Right atrium auricular region (tissue), 2 donors: ENCODE data around the gene ZNF273. TPM values are rescaled to one million over a fixed set of nuclear protein-coding genes. Genes with fewer than 3 reads are reported as not detected.
A peak's percentile ranks its signal among the peaks of the same experiment; 100 is the strongest.
"Not testable (repeated sequence)": the region's sequence is repeated elsewhere in the genome, so short reads cannot be mapped to it uniquely, and the experiment has no call there.

Experiments used
- DNase-seq: peaks from one replicate; pipeline ENCODE4 v3.0.0-alpha.2; 2019; ENCODE audit warnings: low spot score
- H3K27ac ChIP-seq, 2 donors: fragments of 200-600 bp; sonication (generic); 1 replicate in 1 of 2; 2 replicates in 1 of 2; pipeline ENCODE4 v1.5.1; 2016 to 2019
- H3K27me3 ChIP-seq, 2 donors: fragments of 200-600 bp; sonication (generic); one replicate each; pipeline versions ENCODE4 v1.5.1 to v1.6.0; 2017 to 2019
- H3K36me3 ChIP-seq: fragments of 200-600 bp; sonication (generic); one replicate; pipeline ENCODE4 v1.5.1; 2016
- H3K4me1 ChIP-seq, 2 donors: fragments of 200-600 bp; sonication (generic); one replicate each; pipeline versions ENCODE4 v1.5.1 to v1.6.0; 2017 to 2019
- H3K4me3 ChIP-seq, 2 donors: fragments of 200-600 bp; sonication (generic); 1 replicate in 1 of 2; 2 replicates in 1 of 2; pipeline ENCODE4 v1.5.1; 2017 to 2019; ENCODE audit warnings: mild to moderate bottlenecking in 1 of 2, moderate library complexity in 1 of 2
- H3K9me3 ChIP-seq, 2 donors: fragments of 200-600 bp; sonication (generic); one replicate each; pipeline ENCODE4 v1.5.1; 2019
- total RNA-seq, 2 donors: library from RNA; depleted of rRNA; stranded (reverse); fragments of >200 nt; gene quantifications; one replicate each; pipeline ENCODE4 v1.1.0, GENCODE V29; 2016
- TF ChIP-seq, protein P1 (sequence below), 2 donors: fragments of 200-600 bp; sonication (generic); IDR thresholded peaks; one replicate each; pipeline ENCODE4 v1.5.1; 2019; ENCODE audit warnings: antibody characterized with exemption in 2 of 2

The ZNF273 gene
- total RNA-seq, 2 donors from 2014 or later: 1.1 to 1.6 TPM

DNA sequence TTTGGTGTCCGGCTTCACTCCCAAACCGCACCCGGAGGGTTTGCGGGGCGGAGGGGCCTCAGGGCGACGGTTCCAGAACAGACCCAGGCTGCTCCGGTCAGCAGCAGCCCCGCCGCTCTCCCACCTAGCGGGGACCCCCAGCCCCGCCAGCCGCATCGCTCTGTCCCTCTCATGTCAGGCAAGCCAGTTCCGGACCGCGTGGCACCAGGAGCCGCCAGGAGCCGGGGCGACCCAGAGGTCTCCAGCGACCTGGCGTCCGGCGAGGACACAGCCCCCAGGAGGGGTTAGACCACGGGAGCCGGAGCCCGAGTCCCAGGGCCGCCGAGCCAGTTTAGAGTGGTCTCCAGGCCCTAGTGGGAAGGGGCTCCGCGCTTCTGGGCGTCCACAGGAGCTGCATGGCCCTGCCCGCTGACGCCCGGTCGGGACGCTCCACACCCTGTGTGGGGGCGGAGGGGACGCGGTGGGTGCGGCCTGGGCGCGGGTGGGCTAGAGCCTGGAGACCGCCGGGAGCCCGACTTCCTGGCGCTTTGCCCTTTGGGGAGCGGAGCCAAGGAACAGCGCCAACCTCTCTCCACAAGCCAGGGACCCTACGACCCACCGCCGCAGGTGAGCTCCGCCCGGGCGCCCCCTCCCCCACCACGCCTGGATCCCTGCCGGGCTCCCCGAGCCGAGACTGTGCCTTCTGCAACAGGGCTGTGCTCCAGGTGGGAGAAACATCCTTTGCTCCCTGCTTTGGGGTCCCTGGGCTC, 44.4 kb downstream of the ZNF273 start:
- Histone ChIP-seq H3K4me1 (peaks cover 0 to 10% of the 10 kb centered on the region in 2 donors), H3K27me3 (peaks cover 4 to 11% of the 10 kb centered on the region in 2 donors), H3K27ac (no peak overlapping the region), H3K9me3 (no peaks in the 10 kb centered on the region), H3K36me3 (no peaks in the 10 kb centered on the region), H3K4me3 (peak overlapping the region; percentile 25 to 48)
- no peak for DNase-seq
- TF ChIP-seq, protein P1, sequence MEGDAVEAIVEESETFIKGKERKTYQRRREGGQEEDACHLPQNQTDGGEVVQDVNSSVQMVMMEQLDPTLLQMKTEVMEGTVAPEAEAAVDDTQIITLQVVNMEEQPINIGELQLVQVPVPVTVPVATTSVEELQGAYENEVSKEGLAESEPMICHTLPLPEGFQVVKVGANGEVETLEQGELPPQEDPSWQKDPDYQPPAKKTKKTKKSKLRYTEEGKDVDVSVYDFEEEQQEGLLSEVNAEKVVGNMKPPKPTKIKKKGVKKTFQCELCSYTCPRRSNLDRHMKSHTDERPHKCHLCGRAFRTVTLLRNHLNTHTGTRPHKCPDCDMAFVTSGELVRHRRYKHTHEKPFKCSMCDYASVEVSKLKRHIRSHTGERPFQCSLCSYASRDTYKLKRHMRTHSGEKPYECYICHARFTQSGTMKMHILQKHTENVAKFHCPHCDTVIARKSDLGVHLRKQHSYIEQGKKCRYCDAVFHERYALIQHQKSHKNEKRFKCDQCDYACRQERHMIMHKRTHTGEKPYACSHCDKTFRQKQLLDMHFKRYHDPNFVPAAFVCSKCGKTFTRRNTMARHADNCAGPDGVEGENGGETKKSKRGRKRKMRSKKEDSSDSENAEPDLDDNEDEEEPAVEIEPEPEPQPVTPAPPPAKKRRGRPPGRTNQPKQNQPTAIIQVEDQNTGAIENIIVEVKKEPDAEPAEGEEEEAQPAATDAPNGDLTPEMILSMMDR (IDR thresholded peaks at IDR 0.05): no peak

DNA sequence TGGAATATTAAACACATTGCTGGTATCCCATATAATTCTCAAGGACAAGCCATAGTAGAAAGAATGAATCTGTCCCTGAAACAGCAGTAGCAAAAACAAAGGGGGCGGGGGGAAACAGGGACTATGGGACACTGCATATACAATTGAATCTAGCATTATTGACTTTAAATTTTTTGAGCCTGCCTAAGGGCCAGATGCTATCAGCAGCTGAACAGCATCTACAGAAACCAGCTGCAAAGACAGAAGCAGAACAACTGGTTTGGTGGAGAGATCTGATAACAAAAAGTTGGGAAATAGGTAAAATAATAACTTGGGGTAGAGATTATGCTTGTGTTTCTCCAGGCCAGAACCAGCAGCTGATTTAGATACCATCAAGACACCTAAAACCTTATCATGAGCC, 45.7 kb downstream of the ZNF273 start:
- H3K36me3 ChIP-seq, H3K27ac ChIP-seq, H3K4me1 ChIP-seq, H3K9me3 ChIP-seq, H3K4me3 ChIP-seq, DNase-seq: not testable (repeated sequence)
- H3K27me3 ChIP-seq: peaks cover 4 to 11% of the 10 kb centered on the region in 2 donors

DNA sequence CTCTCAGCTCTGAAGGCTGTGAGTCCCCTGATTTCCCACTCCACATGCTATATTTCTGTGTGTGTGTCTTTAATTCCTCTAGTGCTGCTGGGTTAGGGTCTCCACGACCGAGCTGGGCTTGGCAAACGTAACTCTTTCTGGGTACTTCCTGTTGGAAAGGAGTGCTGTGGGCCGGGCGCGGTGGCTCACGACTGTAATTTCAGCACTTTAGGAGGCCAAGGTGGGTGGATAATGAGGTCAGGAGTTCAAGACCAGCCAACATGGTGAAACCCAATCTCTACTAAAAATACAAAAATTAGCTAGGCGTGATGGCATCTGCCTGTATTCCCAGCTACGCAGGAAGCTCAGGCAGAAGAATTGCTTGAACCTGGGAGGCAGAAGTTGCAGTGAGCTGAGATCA, 47.6 kb downstream of the ZNF273 start:
- not testable (repeated sequence) for DNase-seq, H3K4me3 ChIP-seq, H3K27ac ChIP-seq, H3K9me3 ChIP-seq, H3K4me1 ChIP-seq, H3K36me3 ChIP-seq
- H3K27me3 ChIP-seq: peaks cover 4 to 11% of the 10 kb centered on the region in 2 donors

GRCh38 chr7:64951250-64951848, 48.3 kb downstream of the ZNF273 start:
- peaks cover 4 to 11% of the 10 kb centered on the region in 2 donors for H3K27me3 ChIP-seq
- H3K36me3 ChIP-seq: no peaks in the 10 kb centered on the region
- H3K27ac ChIP-seq: no peak overlapping the region
- no peak for DNase-seq
- H3K9me3 ChIP-seq: no peaks in the 10 kb centered on the region
- TF ChIP-seq, protein P1 (IDR thresholded peaks at IDR 0.05): peak; percentile 85
- H3K4me1 ChIP-seq: peaks cover 0 to 10% of the 10 kb centered on the region in 2 donors
- H3K4me3 ChIP-seq: no peak overlapping the region

DNA sequence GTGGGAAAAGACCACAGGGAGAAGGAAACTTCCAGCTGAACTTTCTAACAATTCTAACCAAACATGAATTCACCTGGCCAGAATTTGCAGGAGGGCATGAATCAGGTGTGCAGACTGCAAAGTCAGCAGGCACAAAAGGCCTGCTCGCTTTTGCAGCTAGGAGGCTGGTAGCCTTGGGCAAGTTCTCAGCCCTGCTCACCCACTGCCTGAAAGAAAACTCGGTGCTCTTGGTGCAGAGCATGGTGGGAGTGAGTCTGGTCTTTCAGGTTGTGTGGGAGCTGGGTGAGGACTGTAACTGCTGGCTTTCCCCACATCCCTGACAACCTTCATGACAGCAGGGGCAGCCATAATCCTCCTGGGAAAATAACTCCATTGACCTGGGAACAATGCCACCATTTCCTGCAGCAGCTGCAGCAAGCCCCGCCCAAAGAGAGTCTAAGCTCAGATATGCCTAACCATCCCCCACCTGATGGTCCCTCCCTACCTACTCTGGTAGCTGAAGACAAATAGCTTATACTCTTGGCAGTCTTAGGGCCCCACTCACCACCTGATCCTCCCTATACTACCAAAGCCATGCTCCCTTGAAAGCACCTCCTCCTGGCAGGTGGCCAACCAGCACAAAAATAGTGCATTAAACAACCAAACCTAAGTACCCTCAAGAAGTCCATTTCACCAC, 56.1 kb downstream of the ZNF273 start:
- no peaks in the 10 kb centered on the region for H3K27me3 ChIP-seq
- H3K9me3 ChIP-seq: no peaks in the 10 kb centered on the region
- TF ChIP-seq, protein P1 (IDR thresholded peaks at IDR 0.05): no peak
- no peaks in the 10 kb centered on the region for H3K36me3 ChIP-seq
- no peak overlapping the region for H3K4me3 ChIP-seq
- H3K27ac ChIP-seq: no peak overlapping the region
- DNase-seq: no peak
- no peaks in the 10 kb centered on the region for H3K4me1 ChIP-seq

DNA sequence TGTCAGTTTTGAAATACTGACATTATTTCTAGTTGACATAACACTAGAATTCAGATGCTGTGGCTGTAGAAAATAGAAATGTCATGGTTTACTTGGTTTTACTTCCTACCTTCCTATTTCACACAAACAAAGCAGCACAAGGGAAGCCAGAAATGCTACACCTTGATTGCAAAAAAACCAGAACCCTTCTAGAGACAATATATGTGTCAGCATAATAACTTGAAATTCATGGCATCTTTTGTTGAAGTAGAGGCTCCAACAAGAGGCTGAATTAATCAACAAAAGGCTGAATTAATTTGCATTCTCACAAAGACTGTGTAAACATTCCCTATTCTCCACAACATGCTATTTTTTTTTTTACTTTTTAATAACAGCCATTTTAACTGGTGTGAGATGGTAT, 62.5 kb downstream of the ZNF273 start:
- H3K4me1 ChIP-seq: no peaks in the 10 kb centered on the region
- no peak for DNase-seq
- H3K9me3 ChIP-seq: no peaks in the 10 kb centered on the region
- H3K27me3 ChIP-seq: no peaks in the 10 kb centered on the region
- H3K4me3 ChIP-seq: no peak overlapping the region
- no peak overlapping the region for H3K27ac ChIP-seq
- TF ChIP-seq, protein P1 (IDR thresholded peaks at IDR 0.05): no peak
- no peaks in the 10 kb centered on the region for H3K36me3 ChIP-seq
